Spinal cord (tissue), 10 donors: ENCODE measurements around the gene AP1M2. TPM values are rescaled to one million over a fixed set of nuclear protein-coding genes. Genes with fewer than 3 reads are reported as not detected.
"Not testable (repeated sequence)": the region's sequence is repeated elsewhere in the genome, so short reads cannot be mapped to it uniquely, and the experiment has no call there.

ENCODE experiments used
- DNase-seq, 6 donors: peaks; one replicate each; pipeline versions ENCODE4 v3.0.0 to v3.0.0-alpha.2; 2013 to 2015; ENCODE audit warnings: low spot score in 6 of 6, low read depth in 4 of 6
- H3K27ac ChIP-seq: one replicate; pipeline ENCODE4 v1.5.1; 2013; ENCODE audit warnings: low read depth, low read length, control low read depth
- H3K27me3 ChIP-seq: one replicate; pipeline ENCODE4 v1.6.1; 2013; ENCODE audit warnings: low read length; ENCODE audit not compliant: control insufficient read depth, insufficient read depth
- H3K36me3 ChIP-seq: one replicate; pipeline ENCODE4 v1.6.1; 2013; ENCODE audit warnings: low read length; ENCODE audit not compliant: control insufficient read depth, insufficient read depth
- H3K4me1 ChIP-seq: one replicate; pipeline ENCODE4 v1.6.1; 2013; ENCODE audit warnings: low read length; ENCODE audit not compliant: control insufficient read depth, insufficient read depth
- H3K4me3 ChIP-seq: one replicate; pipeline ENCODE4 v1.5.1; 2013; ENCODE audit warnings: low read depth, low read length, control low read depth
- H3K9me3 ChIP-seq: one replicate; pipeline ENCODE4 v1.6.1; 2013; ENCODE audit warnings: low read length; ENCODE audit not compliant: control insufficient read depth, insufficient read depth
- WGBS: methylation state at CpG from one replicate; pipeline ENCODE4 v1.1.5; 2013; ENCODE audit warnings: missing lambda C conversion rate; ENCODE audit not compliant: insufficient coverage; 5-methylcytosine and 5-hydroxymethylcytosine counted together
- polyA plus RNA-seq, 2 donors: library from polyadenylated mRNA; unstranded; fragments of 120-200 nt; gene quantifications; one replicate each; pipeline ENCODE4 v1.2.1, GENCODE V29; 2013; ENCODE audit not compliant: insufficient read length in 2 of 2
- small RNA-seq: library from RNA; depleted of rRNA; stranded (forward); fragments of <200 nt; gene quantifications from one replicate; pipeline ENCODE3, GENCODE V24; 2014; ENCODE audit warnings: low replicate concordance
- total RNA-seq, 2 donors: library from RNA; depleted of rRNA in 1 of 2; stranded (reverse); fragments of 120-200 nt in 1 of 2; fragments of >200 nt in 1 of 2; gene quantifications; one replicate each; pipeline versions ENCODE4 v1.2.3 to v1.2.4, GENCODE V29; 2013 to 2014
- donor health status: healthy.

AP1M2 gene
- total and polyA plus RNA-seq, 4 donors: 0.30 to 1.2 (median 0.97) TPM

DNA sequence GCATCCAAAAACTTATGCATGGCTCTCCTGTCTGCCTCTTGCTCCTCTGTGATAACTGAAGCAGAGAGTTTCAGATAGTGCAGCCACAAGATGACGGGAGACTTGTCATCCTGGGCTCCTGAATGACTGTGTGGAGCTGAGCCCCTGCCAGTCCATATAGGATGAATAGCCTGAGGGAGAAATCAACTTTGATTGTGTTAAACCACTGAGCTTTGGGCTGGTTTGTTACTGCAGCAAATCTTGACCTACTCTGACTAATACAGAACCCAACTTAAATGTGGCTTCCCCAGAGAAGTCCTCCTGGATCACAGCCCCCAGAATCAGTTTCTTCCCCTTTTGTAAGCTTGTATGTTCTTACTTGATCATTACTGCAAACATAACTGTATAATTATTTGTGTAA, 54.7 kb downstream of the AP1M2 start:
- DNase-seq: no peak
- Histone ChIP-seq H3K9me3 (no peaks in the 10 kb centered on the region), H3K27ac (no peak overlapping the region)

DNA sequence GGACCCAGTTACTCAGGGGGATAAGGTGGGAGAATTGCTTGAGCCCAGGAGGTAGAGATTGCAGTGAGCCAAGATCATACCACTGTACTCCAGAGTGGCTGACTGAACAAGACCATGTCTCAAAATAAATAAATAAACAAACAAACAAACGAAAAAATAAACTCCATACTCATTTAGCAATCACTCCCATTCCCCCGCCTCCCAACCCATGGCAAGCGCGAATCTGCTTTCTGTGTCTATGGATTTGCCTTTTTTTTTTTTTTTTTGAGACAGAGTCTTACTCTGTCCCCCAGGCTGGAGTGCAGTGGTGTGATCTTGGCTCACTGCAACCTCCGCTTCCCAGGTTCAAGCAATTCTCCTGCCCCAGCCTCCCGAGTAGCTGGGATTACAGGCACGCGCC, 60.2 kb downstream of the AP1M2 start:
- DNase-seq, H3K36me3 ChIP-seq, H3K4me3 ChIP-seq, H3K4me1 ChIP-seq, H3K27ac ChIP-seq, H3K9me3 ChIP-seq, H3K27me3 ChIP-seq: not testable (repeated sequence)
- WGBS: 90% methylated on average over 2 of the region's 8 CpGs

More for the DNA sequence above, 54.7 kb downstream of the AP1M2 start:
- H3K27me3 ChIP-seq: no peaks in the 10 kb centered on the region
- no peak overlapping the region for H3K4me3 ChIP-seq
- no peaks in the 10 kb centered on the region for H3K4me1 ChIP-seq
- no peaks in the 10 kb centered on the region for H3K36me3 ChIP-seq
- WGBS: 90% methylated on average over 1 of the region's 1 CpG

DNA sequence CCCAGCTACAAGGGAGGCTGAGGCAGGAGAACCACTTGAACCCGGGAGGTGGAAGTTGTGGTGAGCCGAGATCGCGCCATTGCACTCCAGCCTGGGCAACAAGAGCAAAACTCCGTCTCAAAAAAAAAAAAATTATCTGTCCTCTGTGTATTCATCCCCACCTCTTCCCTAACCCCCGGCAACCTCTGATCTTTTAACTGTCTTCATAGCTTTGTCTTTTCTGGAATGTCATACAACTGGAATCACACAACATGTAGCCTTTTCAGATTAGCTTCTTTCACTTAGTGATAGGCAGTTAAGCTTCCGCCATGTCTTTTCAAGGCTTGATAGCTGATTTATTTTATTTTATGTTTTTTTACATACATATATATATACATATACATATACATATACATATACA, 61.5 kb downstream of the AP1M2 start:
- no peak overlapping the region for H3K4me3 ChIP-seq
- no peak for DNase-seq
- peaks cover 3% of the 10 kb centered on the region for H3K27me3 ChIP-seq
- no peaks in the 10 kb centered on the region for H3K9me3 ChIP-seq
- WGBS: 83% methylated on average over 3 of the region's 7 CpGs
- H3K27ac ChIP-seq: no peak overlapping the region
- H3K36me3 ChIP-seq: no peaks in the 10 kb centered on the region
- no peaks in the 10 kb centered on the region for H3K4me1 ChIP-seq

DNA sequence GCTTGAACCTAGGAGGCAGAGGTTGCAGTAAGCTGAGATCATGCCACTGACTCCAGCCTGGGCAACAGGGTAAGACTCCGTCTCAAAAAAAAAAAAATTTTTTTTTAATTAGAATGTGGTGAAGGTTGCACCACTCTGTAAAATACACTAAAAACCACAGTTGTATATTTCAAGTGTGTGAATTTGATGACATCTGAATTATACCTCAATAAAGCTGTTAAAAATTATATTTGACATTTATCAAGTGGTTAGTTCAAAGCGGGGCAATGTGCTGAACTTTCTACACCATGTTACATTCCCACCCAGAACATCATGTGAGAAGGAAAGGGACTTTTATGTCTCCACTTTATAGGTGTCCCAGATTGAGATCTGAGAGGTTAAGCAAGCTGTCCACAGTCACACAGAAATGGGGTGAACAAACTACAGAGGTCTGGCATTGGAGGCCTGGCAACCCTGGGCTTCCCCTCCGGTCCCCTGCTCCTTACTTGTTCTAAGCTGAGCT, 63.9 kb downstream of the AP1M2 start:
- Histone ChIP-seq H3K27me3 (peaks cover 23% of the 10 kb centered on the region), H3K4me1 (peaks cover 4% of the 10 kb centered on the region), H3K36me3 (no peaks in the 10 kb centered on the region), H3K9me3 (no peaks in the 10 kb centered on the region), H3K4me3 (no peak overlapping the region), H3K27ac (no peak overlapping the region)
- WGBS: 56% methylated on average over 1 of the region's 3 CpGs
- DNase-seq: no peak

Small RNA genes lying within 50 kb of the gene (small RNA-seq; reads per million reads assigned to genes)
- gene MIR1238 (not detected), gene RNU7-140P (not detected)

Other genes with a start within 250 kb of the AP1M2 start
- 1 to 10 TPM; 5.5 to 8.7 TPM for gene ICAM3, start 247.7 kb downstream of the AP1M2 start, total RNA-seq
- gene ICAM3, start 247.7 kb downstream of the AP1M2 start, polyA plus RNA-seq: 1 to 10 TPM; 3.8 to 4.4 TPM
- gene TYK2, start 206.7 kb downstream of the AP1M2 start, total RNA-seq: 10 to 100 TPM; 44.5 to 94.4 TPM
- gene TYK2, start 206.7 kb downstream of the AP1M2 start, polyA plus RNA-seq: 100 to 1,000 TPM; 108 to 153 TPM
- gene CDC37, start 183.8 kb downstream of the AP1M2 start, total RNA-seq: 100 to 1,000 TPM in 1 of 2 donors, 10 to 100 TPM in 1; 47.4 to 164 TPM
- gene CDC37, start 183.8 kb downstream of the AP1M2 start, polyA plus RNA-seq: 100 to 1,000 TPM; 151 to 191 TPM
- 10 to 100 TPM in 1 of 2 donors, 1 to 10 TPM in 1; 4.2 to 10.8 TPM for gene PDE4A, start 166.8 kb downstream of the AP1M2 start, total RNA-seq
- gene PDE4A, start 166.8 kb downstream of the AP1M2 start, polyA plus RNA-seq: 10 to 100 TPM; 25.7 to 28.4 TPM
- gene KEAP1, start 84.0 kb downstream of the AP1M2 start, total RNA-seq: 10 to 100 TPM; 40.5 to 60.1 TPM
- gene KEAP1, start 84.0 kb downstream of the AP1M2 start, polyA plus RNA-seq: 10 to 100 TPM; 76.7 to 93.6 TPM
- gene S1PR5, start 69.9 kb downstream of the AP1M2 start, total RNA-seq: 1 to 10 TPM; 1.3 to 3.8 TPM
- 1 to 10 TPM; 1.1 to 1.6 TPM for gene S1PR5, start 69.9 kb downstream of the AP1M2 start, polyA plus RNA-seq
- gene ATG4D, start 43.4 kb downstream of the AP1M2 start, total RNA-seq: 10 to 100 TPM; 10.6 to 20.5 TPM
- 10 to 100 TPM; 42.2 to 43.9 TPM for gene ATG4D, start 43.4 kb downstream of the AP1M2 start, polyA plus RNA-seq
- gene KRI1, start 21.3 kb downstream of the AP1M2 start, total RNA-seq: 10 to 100 TPM in 1 of 2 donors, 1 to 10 TPM in 1; 4.4 to 13.1 TPM
- 10 to 100 TPM; 16.2 to 32.5 TPM for gene KRI1, start 21.3 kb downstream of the AP1M2 start, polyA plus RNA-seq
- 10 to 100 TPM; 25.6 to 50.9 TPM for gene CDKN2D, start 18.3 kb downstream of the AP1M2 start, total RNA-seq
- 100 to 1,000 TPM; 167 to 173 TPM for gene CDKN2D, start 18.3 kb downstream of the AP1M2 start, polyA plus RNA-seq
- 10 to 100 TPM; 46.8 to 60.4 TPM for gene SLC44A2, start 38.2 kb upstream of the AP1M2 start, total RNA-seq
- gene SLC44A2, start 38.2 kb upstream of the AP1M2 start, polyA plus RNA-seq: 100 to 1,000 TPM; 116 to 146 TPM
- gene ILF3, start 67.0 kb upstream of the AP1M2 start, total RNA-seq: 10 to 100 TPM; 89.8 to 98.6 TPM
- 100 to 1,000 TPM; 234 to 267 TPM for gene ILF3, start 67.0 kb upstream of the AP1M2 start, polyA plus RNA-seq
- gene QTRT1, start 114.1 kb upstream of the AP1M2 start, total RNA-seq: 10 to 100 TPM; 25.9 to 47.6 TPM
- 100 to 1,000 TPM in 1 of 2 donors, 10 to 100 TPM in 1; 79.6 to 110 TPM for gene QTRT1, start 114.1 kb upstream of the AP1M2 start, polyA plus RNA-seq
- 10 to 100 TPM; 59.2 to 77.9 TPM for gene DNM2, start 130.8 kb upstream of the AP1M2 start, total RNA-seq
- 100 to 1,000 TPM in 1 of 2 donors, 10 to 100 TPM in 1; 92.2 to 111 TPM for gene DNM2, start 130.8 kb upstream of the AP1M2 start, polyA plus RNA-seq
- gene TMED1, start 248.9 kb upstream of the AP1M2 start, total RNA-seq: 10 to 100 TPM; 19.4 to 52.9 TPM
- 10 to 100 TPM; 36.0 to 36.6 TPM for gene TMED1, start 248.9 kb upstream of the AP1M2 start, polyA plus RNA-seq